NCI-H774 (cell line): ENCODE data around the gene CTNNA3.
A peak's percentile ranks its signal among the peaks of the same experiment; 100 is the strongest.

Experiments
- DNase-seq: peaks from one replicate; lab custom pipeline; 2025; lab: John Stamatoyannopoulos, UW

Gene CTNNA3

GRCh38 chr10:66860376-66860945 lies 835.5 kb downstream of the CTNNA3 start:
- DNase-seq = peak; percentile 3

GRCh38 chr10:66852811-66853210 lies 843.2 kb downstream of the CTNNA3 start:
- no peak for DNase-seq

GRCh38 chr10:66848856-66849255 lies 847.1 kb downstream of the CTNNA3 start:
- no peak for DNase-seq

- no peak for DNase-seq
These were observed 851.6 kb downstream of the CTNNA3 start for GRCh38 chr10:66844176-66844942.

GRCh38 chr10:66843396-66843795 lies 852.6 kb downstream of the CTNNA3 start:
- no peak for DNase-seq

- DNase-seq = no peak
These were observed 853.1 kb downstream of the CTNNA3 start for GRCh38 chr10:66842867-66843266.

- no peak for DNase-seq
These were observed 853.6 kb downstream of the CTNNA3 start for GRCh38 chr10:66842371-66842770.

GRCh38 chr10:66838656-66839055 lies 857.3 kb downstream of the CTNNA3 start:
- DNase-seq = no peak

GRCh38 chr10:66837990-66838389 lies 858.0 kb downstream of the CTNNA3 start:
- DNase-seq = no peak

- no peak for DNase-seq
These were observed 858.7 kb downstream of the CTNNA3 start for GRCh38 chr10:66837335-66837734.

- DNase-seq = no peak
These were observed 859.2 kb downstream of the CTNNA3 start for GRCh38 chr10:66836771-66837170.

- no peak for DNase-seq
These were observed 859.9 kb downstream of the CTNNA3 start for GRCh38 chr10:66836057-66836456.

GRCh38 chr10:66835400-66835799 lies 860.6 kb downstream of the CTNNA3 start:
- no peak for DNase-seq

GRCh38 chr10:66834802-66835201 lies 861.2 kb downstream of the CTNNA3 start:
- DNase-seq = no peak

GRCh38 chr10:66833861-66834260 lies 862.1 kb downstream of the CTNNA3 start:
- no peak for DNase-seq

- no peak for DNase-seq
These were observed 863.1 kb downstream of the CTNNA3 start for GRCh38 chr10:66832781-66833422.

GRCh38 chr10:66828957-66829356 lies 867.0 kb downstream of the CTNNA3 start:
- no peak for DNase-seq

GRCh38 chr10:66827353-66827752 lies 868.6 kb downstream of the CTNNA3 start:
- no peak for DNase-seq

- no peak for DNase-seq
These were observed 872.7 kb downstream of the CTNNA3 start for GRCh38 chr10:66823301-66823700.

- no peak for DNase-seq
These were observed 873.2 kb downstream of the CTNNA3 start for GRCh38 chr10:66822801-66823200.

GRCh38 chr10:66819691-66820090 lies 876.3 kb downstream of the CTNNA3 start:
- no peak for DNase-seq

- DNase-seq = no peak
These were observed 882.9 kb downstream of the CTNNA3 start for GRCh38 chr10:66813122-66813521.

GRCh38 chr10:66811211-66811610 lies 884.8 kb downstream of the CTNNA3 start:
- DNase-seq = no peak
